Activated T-helper 1 cell treated with anti-CD3 and anti-CD28 coated beads, Interleukin-2, amount 50 U/mL, for 16 hours (primary cell): ENCODE data around the gene ANKRD10.
"Not testable (repeated sequence)": the region's sequence is repeated elsewhere in the genome, so short reads cannot be mapped to it uniquely, and the experiment has no call there.

Experiments
- DNase-seq, 2 donors: peaks; one replicate each; pipeline ENCODE4 v3.0.0-alpha.2; 2020; ENCODE audit warnings: low read depth in 1 of 2, low spot score in 1 of 2

The ANKRD10 gene

DNA sequence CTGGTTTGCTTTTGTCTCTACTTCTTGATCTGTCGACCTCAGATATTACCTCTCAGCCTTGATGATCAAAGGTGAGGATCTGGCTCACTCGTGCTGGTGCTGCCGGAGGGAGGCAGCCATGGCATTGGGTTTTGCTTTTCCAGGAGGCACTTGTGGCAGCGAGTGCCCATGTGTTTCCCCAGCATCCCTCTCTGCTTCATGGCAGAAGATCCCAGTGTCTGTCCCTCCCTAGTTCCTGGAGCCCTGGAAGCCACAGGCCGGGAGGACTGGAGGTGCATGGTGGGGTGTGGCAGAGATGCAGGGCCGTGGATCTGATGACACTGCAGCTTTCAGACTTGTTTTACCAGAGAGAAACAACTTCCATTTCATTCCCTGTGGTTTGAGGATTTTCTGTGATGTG is 47.5 kb downstream of the ANKRD10 start:
- no peak for DNase-seq

DNA sequence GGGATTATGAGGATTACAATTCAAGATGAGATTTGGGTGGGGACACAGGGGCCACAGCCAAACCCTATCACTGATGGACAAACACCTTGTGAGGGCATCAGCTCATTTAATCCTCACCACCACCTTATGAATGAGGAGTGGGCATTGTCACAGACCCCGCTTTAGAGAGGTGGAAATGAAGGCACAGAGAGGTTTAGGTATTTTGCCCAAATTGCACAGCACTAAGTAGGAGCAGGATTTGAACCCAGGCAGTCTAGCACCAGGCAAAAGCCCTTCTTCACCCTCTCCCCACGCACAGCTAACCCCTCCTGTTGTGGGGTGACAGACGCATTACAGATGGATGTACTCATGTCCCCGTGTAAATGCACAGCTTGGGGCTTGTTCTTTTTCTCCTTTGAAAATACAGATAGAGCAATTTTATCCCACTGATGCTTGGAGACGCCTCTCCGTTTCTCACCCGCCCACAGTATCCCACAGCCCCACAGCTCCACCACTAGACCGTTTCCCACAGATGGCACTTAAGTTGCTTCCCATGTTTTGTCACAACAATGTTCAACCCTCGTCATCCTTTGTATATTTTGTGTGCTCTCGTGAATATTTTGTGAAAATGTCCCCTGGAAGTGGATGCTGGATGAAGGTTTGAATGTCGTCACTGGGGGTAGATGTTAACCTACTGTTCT is 48.2 kb downstream of the ANKRD10 start:
- DNase-seq: no peak

DNA sequence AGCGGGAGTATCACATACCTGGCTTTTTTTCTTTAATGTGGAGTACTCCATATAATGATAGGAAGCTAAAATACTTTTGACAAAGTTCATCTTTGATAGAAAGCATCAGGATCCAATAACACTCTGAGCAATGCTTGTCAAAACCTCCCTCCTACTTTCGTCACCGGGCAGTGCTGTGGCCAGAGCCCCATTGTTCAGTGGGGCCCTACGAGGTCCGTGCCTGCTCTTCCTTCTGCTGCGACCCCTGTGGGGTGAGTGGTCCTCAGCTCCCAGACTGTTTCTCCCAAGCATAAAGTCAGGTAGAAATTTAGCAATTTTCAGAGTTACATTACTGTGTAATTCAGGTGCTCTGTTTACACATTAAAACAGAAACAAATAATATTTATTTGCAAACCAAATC is 51.2 kb downstream of the ANKRD10 start:
- no peak for DNase-seq

DNA sequence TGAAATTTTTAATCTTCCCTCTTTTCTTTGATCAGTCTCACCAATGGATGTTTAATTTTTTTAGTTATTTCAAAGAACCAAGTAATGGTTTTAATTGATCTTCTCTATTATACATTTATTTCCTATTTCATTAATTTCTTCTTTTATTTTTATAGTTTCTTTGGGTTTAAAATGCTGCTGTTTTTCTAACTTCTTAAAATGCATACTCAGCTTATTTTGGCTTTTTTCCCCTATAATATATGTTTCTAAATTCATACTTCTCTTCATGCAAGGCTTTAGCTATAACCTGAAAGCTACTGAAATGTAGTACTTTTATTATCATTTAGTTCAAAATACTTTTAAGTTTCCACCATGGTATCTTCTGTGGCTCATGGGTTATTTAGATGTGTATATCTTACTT is 53.9 kb downstream of the ANKRD10 start:
- DNase-seq: no peak

DNA sequence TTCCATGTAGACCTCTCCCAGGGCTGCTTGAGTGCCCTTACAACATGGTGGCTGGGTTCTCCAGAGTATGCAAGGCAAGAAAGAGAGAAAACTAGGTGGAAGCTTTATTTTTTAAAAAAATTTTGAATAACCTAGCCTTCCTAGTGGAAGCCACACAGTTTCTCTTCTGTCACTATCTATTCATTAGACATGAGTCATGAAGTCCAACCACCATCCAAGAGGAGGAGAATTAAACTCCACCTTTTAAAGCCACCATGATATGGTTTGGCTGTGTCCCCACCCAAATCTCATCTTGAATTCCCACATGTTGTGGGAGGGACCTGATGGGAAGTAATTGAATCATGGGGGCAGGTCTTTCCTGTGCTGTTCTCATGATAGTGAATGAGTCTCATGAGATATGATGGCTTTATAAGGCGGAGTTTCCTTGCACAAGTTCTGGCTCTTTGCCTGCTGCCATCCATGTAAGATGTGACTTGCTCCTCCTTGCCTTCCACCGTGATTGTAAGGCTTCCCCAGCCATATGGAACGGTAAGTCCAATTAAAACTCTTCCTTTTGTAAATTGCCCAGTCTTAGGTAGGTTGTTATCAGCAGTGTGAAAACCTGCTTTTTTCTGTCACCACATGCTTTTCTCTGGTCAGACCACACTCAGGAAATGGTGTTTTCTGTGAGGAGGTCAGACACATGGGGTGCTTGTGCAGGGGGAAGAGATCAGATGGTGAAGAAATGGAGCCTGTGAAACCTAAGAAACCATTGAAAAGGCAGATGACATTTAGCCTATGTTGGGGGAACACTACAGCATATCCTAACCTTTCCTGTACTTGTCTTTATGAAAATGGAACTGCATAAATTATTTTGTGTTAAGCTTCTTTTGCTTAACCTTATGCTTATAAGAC is 57.7 kb downstream of the ANKRD10 start:
- no peak for DNase-seq

DNA sequence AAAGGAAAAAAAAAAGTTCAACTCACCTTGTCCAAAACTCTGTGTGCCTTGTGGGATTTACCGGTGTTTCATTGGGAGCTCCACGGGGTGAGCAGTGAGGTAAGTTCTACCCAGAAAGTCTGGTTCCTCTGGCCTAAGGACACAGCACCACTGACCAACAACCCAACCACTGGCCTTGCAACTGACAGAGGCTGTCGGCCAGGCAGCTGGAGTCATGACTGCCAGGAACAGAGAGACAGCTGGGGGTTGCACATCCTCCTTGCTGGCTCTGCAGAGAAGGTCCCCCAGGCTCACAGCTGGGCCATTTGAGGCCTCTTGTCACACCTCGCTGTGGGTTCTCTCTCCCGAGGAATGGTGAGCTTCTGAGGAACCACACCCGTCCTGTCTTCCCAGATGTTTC is 59.5 kb downstream of the ANKRD10 start:
- no peak for DNase-seq

DNA sequence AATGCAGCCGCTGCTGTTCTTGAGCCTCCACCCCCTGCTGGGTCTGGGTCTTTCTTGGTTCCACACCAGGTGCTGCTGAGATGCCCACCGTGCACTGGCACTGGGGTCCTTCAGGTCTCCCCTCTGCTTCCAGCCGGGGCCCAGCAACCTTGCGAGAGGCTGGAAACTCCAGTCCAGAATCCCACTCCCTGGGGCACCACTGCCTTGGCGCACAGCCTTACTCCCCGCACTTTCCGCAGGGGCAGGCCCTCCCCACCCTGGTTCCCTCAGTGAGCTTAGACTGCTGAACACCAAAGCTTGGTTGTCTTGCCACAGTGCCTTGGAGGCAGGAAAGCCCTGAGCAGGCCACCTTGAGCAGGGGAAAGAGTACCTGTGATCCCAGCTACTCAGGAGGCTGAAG is 60.0 kb downstream of the ANKRD10 start:
- DNase-seq: no peak

DNA sequence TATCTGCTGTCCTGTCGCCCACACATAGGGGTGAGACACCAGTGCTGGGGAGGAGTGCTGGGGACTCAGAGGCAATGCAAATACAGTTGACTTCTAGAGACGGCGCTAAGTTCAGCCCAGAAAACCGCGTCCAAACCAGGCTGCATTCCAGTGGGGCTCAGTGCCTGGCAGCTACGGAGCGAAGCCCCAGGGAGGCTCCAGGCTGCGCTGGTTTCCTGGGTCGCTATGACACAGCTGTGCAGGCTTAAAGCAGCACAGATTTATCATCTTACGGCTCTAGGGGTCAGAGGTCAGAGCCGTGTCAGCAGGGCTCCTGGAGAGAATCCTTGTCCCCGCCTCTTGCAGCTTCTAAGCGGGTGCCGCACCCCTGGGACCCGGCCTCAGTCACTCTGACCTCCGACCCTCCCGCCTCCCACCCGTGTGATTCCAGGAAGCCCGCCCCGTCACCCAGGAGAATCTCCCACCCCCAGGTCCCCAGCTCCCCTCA is 61.6 kb downstream of the ANKRD10 start:
- no peak for DNase-seq

DNA sequence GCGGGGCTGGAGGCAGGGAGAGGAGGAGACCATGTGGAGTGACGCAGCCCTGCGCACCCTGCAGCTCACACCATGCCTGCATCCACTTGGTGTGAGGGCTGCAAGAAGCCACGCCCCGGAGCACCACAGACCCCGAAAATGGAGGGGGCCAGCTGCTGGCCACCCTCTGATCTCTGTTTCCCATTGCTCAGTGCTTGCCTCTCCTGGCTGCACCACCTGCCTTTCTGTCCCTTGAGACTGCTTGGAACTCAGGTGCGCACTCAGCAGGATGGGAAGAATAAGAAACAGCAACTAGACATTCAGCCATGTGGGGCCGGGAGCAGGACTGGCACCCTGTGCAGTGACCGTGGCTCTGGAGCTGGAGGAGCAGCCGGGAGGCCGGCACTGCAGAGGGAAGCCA is 64.0 kb downstream of the ANKRD10 start:
- no peak for DNase-seq

DNA sequence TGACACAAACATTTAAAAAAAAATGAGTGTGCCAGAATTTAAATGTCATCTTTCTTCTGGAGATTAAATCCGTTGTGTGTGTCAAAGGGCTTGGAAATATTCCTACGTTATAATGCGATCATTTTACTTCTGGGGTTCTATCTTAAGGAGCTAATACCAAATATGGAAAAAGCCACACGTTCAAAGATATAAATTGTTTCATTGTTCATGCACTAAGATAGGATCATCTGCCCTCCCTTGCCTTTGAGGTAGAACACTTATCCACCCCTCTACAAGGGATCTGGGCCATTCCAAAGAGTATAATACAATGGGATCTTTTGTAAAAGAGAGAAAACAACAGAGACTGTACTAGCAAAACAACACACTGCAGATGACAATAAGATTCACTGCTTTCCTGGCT is 64.9 kb downstream of the ANKRD10 start:
- no peak for DNase-seq

DNA sequence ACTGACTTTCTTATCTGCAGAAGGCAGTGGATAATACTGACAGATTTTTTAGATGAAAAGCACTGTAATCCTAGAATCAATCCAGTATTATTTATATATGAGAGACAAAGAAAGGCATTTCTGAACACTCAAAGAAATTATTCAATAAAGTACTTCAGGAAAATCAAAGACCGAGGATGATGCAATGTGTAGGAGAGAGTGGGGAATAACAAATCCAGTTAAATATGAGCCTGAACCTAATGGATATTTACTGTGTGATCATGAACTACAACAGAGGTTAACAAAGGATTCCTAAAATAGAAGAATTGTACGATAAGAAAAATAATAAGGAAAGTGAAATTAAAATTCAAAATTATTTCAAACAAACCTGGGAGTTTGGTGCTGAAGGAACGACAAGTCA is 69.3 kb downstream of the ANKRD10 start:
- DNase-seq: no peak

DNA sequence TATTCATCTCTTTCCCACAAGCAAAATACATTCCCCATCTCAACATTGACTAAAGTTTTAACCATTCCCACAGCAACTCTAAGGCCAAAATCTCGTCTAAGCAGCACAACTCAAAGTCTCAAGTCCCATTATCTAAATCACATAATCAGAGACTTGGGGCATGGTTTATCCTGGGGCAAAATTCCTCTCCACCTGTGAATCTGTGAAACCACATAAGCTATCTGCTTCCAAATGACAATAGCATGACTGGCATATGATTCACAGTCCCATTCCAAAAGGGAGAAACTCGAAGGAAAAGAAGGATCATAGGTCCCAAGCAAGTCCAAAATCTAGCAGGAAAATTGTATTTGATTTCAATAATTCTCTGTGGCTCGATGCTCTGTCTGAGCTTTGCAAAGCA is 73.0 kb downstream of the ANKRD10 start:
- DNase-seq: no peak

DNA sequence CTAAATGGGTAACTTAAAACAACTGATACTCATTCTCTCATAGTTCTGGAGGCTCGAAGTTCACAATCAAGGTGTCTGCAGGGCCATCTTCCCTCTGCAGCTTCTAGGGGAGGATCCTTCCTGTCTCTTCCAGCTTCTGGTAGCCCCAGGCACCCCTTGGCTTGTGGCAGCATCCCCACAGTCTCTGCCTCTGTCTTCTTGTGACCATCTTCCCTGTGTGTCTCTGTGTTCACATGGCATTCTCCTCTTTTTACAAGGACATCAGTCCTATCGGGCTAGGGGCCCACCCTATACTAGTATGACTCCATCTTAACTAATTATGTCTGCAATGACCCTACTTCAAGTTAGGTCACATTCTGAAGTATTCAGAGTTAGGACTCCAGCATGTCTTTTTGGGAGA is 73.5 kb downstream of the ANKRD10 start:
- no peak for DNase-seq

DNA sequence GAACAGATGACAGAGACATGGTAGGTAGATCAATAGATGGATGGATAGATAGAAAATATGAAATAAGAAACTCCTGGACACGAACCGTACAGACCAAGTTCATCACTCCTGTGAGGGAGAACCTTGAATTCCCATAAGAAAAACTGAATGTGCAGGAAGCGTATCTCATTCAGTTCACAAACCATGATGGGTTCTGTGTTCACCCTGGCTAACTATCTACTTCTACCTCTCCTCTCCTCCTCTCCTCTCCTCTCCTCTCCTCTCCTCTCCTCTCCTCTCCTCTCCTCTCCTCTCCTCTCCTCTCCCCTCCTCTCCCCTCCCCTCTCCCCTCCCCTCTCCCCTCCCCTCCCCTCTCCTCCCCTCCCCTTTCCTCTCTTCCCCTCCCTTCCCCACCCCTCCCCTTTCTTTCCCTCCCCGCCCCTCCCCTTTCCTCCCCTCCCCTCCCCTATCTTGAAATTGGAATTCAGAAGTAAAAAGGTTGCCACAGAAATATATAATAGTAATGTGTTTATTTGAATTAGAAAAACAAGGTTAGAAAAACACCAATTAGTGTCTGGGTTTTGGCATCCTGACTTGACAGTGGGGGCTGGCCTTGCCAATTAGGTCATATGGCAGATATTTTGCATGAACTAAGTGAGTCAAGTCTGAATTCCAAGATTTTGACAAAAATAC is 75.9 kb downstream of the ANKRD10 start:
- DNase-seq: no peak

DNA sequence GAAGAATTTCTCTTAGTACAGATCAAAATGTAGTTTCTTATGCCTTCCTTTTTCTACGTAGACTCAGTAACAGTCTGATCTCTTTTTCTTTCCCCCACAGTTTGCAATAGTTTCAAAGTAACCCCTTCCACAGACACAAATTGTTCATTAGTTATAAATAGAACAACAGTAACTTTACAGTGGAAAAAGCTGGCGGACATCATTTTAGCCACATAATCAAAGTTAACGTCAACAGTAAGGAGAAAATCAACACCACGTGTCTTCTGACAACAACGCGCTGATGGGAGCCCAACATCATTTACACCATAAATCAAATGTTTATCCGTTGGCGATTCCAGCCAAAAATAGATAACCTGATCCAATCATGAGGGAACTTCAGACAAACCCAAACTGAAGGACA is 76.8 kb downstream of the ANKRD10 start:
- DNase-seq: no peak

DNA sequence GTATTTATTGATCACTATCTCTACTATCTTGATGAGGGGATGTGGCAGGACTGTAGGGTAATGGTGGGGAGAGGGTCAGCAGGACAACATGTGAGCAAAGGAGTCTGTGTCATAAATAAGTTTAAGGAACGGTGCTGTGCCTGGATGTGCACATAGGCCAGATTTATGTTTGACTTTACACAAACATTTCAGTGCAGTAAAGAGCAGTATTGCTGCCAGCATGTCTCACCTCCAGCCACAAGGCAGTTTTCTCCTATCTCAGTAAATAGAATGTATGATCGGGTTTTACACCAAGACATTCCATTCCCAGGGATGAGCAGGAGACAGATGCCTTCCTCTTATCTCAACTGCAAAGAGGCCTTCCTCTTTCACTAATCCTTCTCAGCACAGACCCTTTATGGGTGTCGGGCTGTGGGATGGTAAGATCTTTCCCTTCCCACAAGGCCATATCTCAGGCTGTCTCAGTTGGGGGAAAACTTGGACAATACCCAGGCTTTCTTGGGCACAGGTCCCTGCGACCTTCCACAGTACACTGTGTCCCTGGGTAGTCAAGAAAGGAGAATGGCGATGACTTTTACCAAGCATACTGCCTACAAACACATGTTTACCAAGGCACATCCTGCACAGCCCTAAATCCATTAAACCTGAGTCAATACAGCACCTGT is 77.3 kb downstream of the ANKRD10 start:
- DNase-seq: not testable (repeated sequence)

DNA sequence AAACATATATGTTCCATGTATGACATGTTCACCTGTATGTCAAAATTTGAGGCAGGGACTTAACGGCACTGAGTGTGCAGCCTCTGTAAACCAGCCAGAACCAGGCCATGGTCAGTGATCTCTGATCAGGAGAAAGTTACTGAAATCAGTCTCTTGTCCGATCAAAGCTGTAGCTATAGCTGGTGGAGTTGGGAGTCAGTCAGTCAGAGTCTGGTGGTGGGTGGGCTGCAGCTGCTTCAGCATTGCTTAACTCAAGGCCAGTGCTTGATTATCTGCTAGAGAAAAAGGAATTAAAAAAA is 78.3 kb downstream of the ANKRD10 start:
- no peak for DNase-seq

DNA sequence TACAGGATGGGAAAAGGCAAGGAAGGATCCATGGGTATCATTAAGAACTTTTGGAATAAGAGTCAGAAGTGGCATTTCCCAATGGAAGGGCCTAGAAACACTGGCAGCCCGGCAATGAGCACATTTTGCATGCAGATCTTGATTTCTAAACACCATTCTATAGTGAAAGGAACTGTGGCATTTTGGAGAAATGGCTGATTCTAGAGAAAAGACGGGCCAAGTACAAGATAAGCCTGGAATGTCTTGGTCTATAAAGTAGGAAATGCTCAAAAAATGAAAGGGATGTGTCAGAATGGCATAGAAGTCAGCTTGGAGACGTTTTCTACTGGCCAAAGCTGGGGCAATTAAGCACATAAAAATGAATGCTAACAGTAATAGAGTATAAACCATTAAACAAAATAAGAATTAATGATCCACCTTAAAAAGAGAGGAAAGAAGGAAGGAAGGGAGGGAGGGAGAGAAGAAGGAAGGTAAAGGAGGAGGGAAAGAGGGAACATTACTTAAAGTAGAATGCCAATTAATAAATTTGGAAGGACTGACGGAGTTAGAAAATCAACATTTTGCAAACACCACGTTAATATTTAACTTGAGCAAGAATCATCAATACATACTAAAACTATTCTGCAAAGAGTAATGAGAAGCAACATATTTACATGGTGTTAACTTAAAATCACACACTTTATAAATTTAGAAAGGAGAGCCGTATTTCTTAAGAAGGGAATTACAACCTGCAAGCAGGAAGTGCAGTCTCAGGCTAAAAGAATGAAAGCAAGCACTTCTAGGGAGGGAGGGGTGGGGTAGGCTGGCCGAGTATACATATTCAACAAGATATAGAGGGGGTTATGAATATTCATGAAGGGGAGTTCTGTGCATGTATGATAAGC is 78.9 kb downstream of the ANKRD10 start:
- DNase-seq: no peak

DNA sequence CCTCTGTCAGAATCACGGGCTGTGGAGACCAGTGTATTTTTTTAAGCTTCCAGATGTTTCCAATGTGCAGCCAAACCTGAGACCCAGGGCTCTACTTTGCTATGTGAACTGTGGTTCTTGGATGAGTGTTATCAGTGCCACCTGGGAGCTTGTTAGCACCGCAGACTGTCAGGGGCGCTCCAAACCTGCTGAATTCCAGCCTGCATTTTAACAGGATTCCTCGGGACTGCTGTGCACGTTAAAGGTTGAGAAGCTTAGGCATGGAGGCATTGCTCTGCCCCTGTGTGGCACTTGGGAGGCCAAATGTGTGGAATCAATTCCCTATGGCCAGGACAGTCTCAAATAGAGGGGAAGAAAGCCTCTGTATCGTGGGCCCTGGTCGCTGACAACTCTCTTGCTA is 80.3 kb downstream of the ANKRD10 start:
- no peak for DNase-seq

DNA sequence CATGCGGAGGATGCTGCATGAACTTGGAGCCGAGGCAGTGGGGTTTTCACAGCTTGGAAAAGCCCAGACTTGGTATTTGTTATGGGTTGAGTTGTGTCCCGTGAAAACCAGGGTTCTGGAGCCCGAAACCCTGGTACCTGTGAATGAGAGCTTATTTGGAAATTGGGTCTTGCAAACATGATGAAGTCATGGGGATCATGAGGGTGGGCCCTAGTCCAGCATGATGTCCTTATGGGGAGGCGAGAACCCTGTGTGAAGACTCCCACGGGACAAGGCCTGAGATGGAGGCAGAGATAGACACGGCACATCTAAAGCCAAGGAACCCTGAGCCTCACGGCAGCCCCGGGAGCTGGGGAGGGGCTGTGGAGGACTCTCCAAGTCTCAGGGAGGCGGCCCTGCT is 82.3 kb downstream of the ANKRD10 start:
- DNase-seq: no peak

DNA sequence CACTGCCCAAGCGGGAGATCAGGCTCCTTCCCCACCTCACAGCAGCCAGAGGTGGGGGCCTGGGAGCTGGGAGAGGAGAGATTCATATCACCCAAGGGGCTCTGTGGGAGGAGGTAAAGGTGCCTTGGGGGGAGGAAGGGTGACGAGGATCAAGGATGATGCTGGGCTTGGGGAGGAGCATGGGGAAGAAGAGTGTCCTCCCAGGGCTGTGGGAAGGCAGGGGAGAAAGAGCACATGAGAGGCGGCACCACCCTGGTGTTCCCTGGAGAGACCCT is 82.7 kb downstream of the ANKRD10 start:
- DNase-seq: no peak
